K562 (cell line): Measurements from ENCODE around the gene FUT2. TPM values are rescaled to one million over a fixed set of nuclear protein-coding genes. Genes with fewer than 3 reads are reported as not detected.

ENCODE experiments used
- ATAC-seq: fragments of 200-7000 bp; cut with Tn5 transposase; 3 replicates; pipeline ENCODE4 v1.9.1; 2020; ENCODE audit warnings: moderate library complexity
- BruUV-seq: library from RNA; stranded (reverse); fragments of 400-500 nt; replicated peaks from 2 replicates; lab custom pipeline; 2021; lab: Mats Ljungman, UMichigan
- CTCF ChIA-PET: fragments of 300-600 bp; formaldehyde crosslinking; extraction: SDS; loops from one replicate; lab custom pipeline; 2021; ENCODE audit warnings: low intra/inter-chr PET ratio; lab: Yijun Ruan, JAX
- POLR2A ChIA-PET: fragments of 300-600, 350-650 bp; sonication (Branson Sonifier 250); formaldehyde crosslinking; extraction: SDS; loops from one replicate; lab custom pipeline; 2021; ENCODE audit warnings: antibody characterized with exemption, inconsistent platforms; lab: Yijun Ruan, JAX
- DNase-seq, 4 experiments: peaks; one replicate each; pipeline versions ENCODE4 v3.0.0 to v3.0.0-alpha.2; 2011 to 2018; ENCODE audit warnings: low spot score in 3 of 4, mixed read lengths in 3 of 4; ENCODE audit errors: extremely low read depth in 1 of 4
- FAIRE-seq: peaks from 2 replicates; lab custom pipeline; 2011; peaks lifted over from hg19 to GRCh38; lab: Jason Lieb, UNC
- H2AFZ ChIP-seq: 2 replicates; pipeline ENCODE4 v1.6.0; 2011; ENCODE audit warnings: low read depth, low read length, control low read depth, inconsistent platforms
- H3K27ac ChIP-seq: fragments of 200-600 bp; 3 replicates; pipeline ENCODE4 v1.8.0; 2011; ENCODE audit warnings: low read depth, mild to moderate bottlenecking, control low read depth, inconsistent platforms, low read length, moderate library complexity, mixed read lengths; ENCODE audit errors: extremely low read depth
- H3K27me3 ChIP-seq, 2 experiments: fragments of 300-600 bp in 1 of 2; 2 replicates in 1 of 2; 3 replicates in 1 of 2; pipeline versions ENCODE4 v1.6.0 to v1.8.0; 2011; ENCODE audit warnings: inconsistent platforms in 2 of 2, low read length in 2 of 2, mild to moderate bottlenecking in 1 of 2, mixed read lengths in 1 of 2, moderate library complexity in 1 of 2; ENCODE audit not compliant: control insufficient read depth in 2 of 2, insufficient read depth in 2 of 2
- H3K36me3 ChIP-seq: fragments of 300-600 bp; 3 replicates; pipeline ENCODE4 v1.8.0; 2011; ENCODE audit warnings: mild to moderate bottlenecking, low read length, inconsistent platforms; ENCODE audit not compliant: control insufficient read depth, insufficient read depth
- H3K4me1 ChIP-seq, 2 experiments: fragments of 200-600 bp in 1 of 2; replicated peaks in 1 of 2; 2 replicates in 1 of 2; 3 replicates in 1 of 2; pipeline versions ENCODE4 v1.5.1 to v1.8.0; 2011; ENCODE audit warnings: inconsistent platforms in 2 of 2, low read length in 2 of 2, mild to moderate bottlenecking in 1 of 2, mixed read lengths in 1 of 2, moderate library complexity in 1 of 2; ENCODE audit not compliant: control insufficient read depth in 2 of 2, insufficient read depth in 2 of 2
- H3K4me2 ChIP-seq: 2 replicates; pipeline ENCODE4 v1.6.1; 2011; ENCODE audit warnings: low read length, control low read depth, inconsistent platforms, mixed read lengths; ENCODE audit not compliant: insufficient read depth
- H3K4me3 ChIP-seq: fragments of 200-600 bp; sonication (generic), shearing (Covaris generic); 2 replicates; pipeline ENCODE4 v1.5.1; 2016; ENCODE audit warnings: control low read depth, inconsistent platforms
- H3K79me2 ChIP-seq: fragments of 200-600 bp; 3 replicates; pipeline ENCODE4 v1.8.0; 2011; ENCODE audit warnings: low read length, inconsistent platforms; ENCODE audit not compliant: control insufficient read depth, insufficient read depth
- H3K9ac ChIP-seq, 2 experiments: 2 replicates each; pipeline versions ENCODE4 v1.6.0 to v1.6.1; 2011; ENCODE audit warnings: low read depth in 2 of 2, low read length in 2 of 2, control low read depth in 1 of 2, inconsistent platforms in 1 of 2, mild to moderate bottlenecking in 1 of 2, mixed read lengths in 1 of 2; ENCODE audit not compliant: insufficient read depth in 1 of 2
- H3K9me1 ChIP-seq: one replicate; pipeline ENCODE4 v1.6.0; 2011; ENCODE audit warnings: inconsistent platforms, mild to moderate bottlenecking, low read length, moderate library complexity; ENCODE audit not compliant: control insufficient read depth, insufficient read depth
- H3K9me3 ChIP-seq: replicated peaks from 2 replicates; pipeline ENCODE4 v1.5.1; 2011; ENCODE audit warnings: low read depth, low read length, inconsistent platforms; ENCODE audit not compliant: control insufficient read depth, insufficient read depth
- H4K20me1 ChIP-seq: replicated peaks from 2 replicates; pipeline ENCODE4 v1.6.1; 2011; ENCODE audit warnings: low read length, inconsistent platforms, mixed read lengths; ENCODE audit not compliant: control insufficient read depth, insufficient read depth
- FOXK1 ChIP-seq: sonication (generic); formaldehyde crosslinking; IDR thresholded peaks from 2 replicates; pipeline ENCODE4 v1.8.0; 2022; ENCODE audit warnings: missing genetic modification reagents, mild to moderate bottlenecking, borderline replicate concordance
- MEF2D ChIP-seq: conservative IDR thresholded peaks from 2 replicates; pipeline ENCODE4 v1.6.1; 2016; ENCODE audit warnings: low read depth, missing genetic modification characterization, missing compliant biosample characterization
- PHB2 ChIP-seq: fragments of 450-650 bp; IDR thresholded peaks from 2 replicates; pipeline ENCODE4 v1.6.1; 2017; ENCODE audit warnings: low read depth
- PHTF2 ChIP-seq: fragments of 250-450 bp; sonication (Bioruptor Pico); IDR thresholded peaks from 2 replicates; pipeline ENCODE4 v1.5.0; 2021; ENCODE audit warnings: mild to moderate bottlenecking
- SMARCA5 ChIP-seq: fragments of 450-650 bp; IDR thresholded peaks from 2 replicates; pipeline ENCODE4 v1.6.1; 2016
- SUPT5H ChIP-seq: fragments of 450-650 bp; IDR thresholded peaks from 2 replicates; pipeline ENCODE4 v1.6.1; 2016
- ZNF165 ChIP-seq: fragments of 250-450 bp; sonication (Bioruptor Pico); IDR thresholded peaks from 2 replicates; pipeline ENCODE4 v1.4.0; 2020; ENCODE audit warnings: borderline replicate concordance
- ZNF551 ChIP-seq: fragments of 250-450 bp; sonication (Bioruptor Pico); IDR thresholded peaks from 2 replicates; pipeline ENCODE4 v1.5.0; 2021; ENCODE audit warnings: mild to moderate bottlenecking, moderate library complexity
- ZNF589 ChIP-seq: fragments of 200-800 bp; sonication (Bioruptor generic); IDR thresholded peaks from 2 replicates; pipeline ENCODE4 v1.6.1; 2016; ENCODE audit warnings: low read depth, missing genetic modification characterization, missing compliant biosample characterization
- ZNF696 ChIP-seq: fragments of 250-450 bp; sonication (Bioruptor Pico); conservative IDR thresholded peaks from 2 replicates; pipeline ENCODE4 v1.4.0; 2020; ENCODE audit warnings: mild to moderate bottlenecking, moderate library complexity
- ZNF707 ChIP-seq: fragments of 250-450 bp; sonication (Bioruptor Pico); conservative IDR thresholded peaks from 2 replicates; pipeline ENCODE4 v1.8.0; 2022; ENCODE audit warnings: inconsistent platforms, mild to moderate bottlenecking, moderate library complexity
- WGBS: fragments of 100-300 bp; shearing (Covaris generic); methylation state at CpG from one replicate; pipeline ENCODE4 v1.1.6; 2016; ENCODE audit warnings: low coverage, mixed read lengths; ENCODE audit not compliant: insufficient coverage; ENCODE audit errors: missing lambda C conversion rate; 5-methylcytosine and 5-hydroxymethylcytosine counted together
- in situ Hi-C: fragments of 300-500 bp; cut with MboI; formaldehyde crosslinking; loops from 4 replicates; pipeline ENCODE4 v1.15.0; 2018; ENCODE audit warnings: inconsistent platforms, mixed read lengths
- intact Hi-C: fragments of 100-400 bp; cut with micrococcal nuclease; formaldehyde crosslinking; loops from 2 replicates; pipeline ENCODE4 v1.14.2; 2022
- polyA plus RNA-seq, 8 experiments: library from polyadenylated mRNA; depleted of rRNA in 4 of 8; stranded (reverse) in 5 of 8; unstranded in 3 of 8; fragments of >200 nt; fragmentation: Nextera tagmentation in 2 of 8; fragmentation: Illumina TruSeq in 1 of 8; extraction: Ambion mirVana in 2 of 8; extraction: Trizol in 1 of 8; gene quantifications; 2 replicates each; pipeline versions ENCODE4 v1.2.1 to v1.2.3, GENCODE V29; 2011 to 2014; ENCODE audit warnings: inconsistent platforms in 1 of 8, missing spikeins in 1 of 8
- total RNA-seq, 7 experiments: library from RNA; depleted of rRNA in 6 of 7; stranded (reverse); fragments of >200 nt in 6 of 7; fragmentation: Illumina TruSeq in 2 of 7; extraction: Trizol in 2 of 7; gene quantifications; 2 replicates each; pipeline versions ENCODE4 v1.2.1 to v1.2.3, GENCODE V29; 2011 to 2021; ENCODE audit warnings: low replicate concordance in 1 of 7
- TF ChIP-seq, protein P1 (sequence below): conservative IDR thresholded peaks from 2 replicates; pipeline ENCODE4 v1.6.1; 2011; ENCODE audit warnings: low read depth, mild to moderate bottlenecking, low read length; ENCODE audit not compliant: control insufficient read depth
- TF ChIP-seq, protein P2 (sequence below), 3 experiments: IDR thresholded peaks in 2 of 3; conservative IDR thresholded peaks in 1 of 3; 2 replicates each; pipeline ENCODE4 v1.5.1; 2011 to 2012; ENCODE audit warnings: low read length in 3 of 3, mild to moderate bottlenecking in 3 of 3, control low read depth in 2 of 3, improper control_type of control experiment in 1 of 3, inconsistent platforms in 1 of 3, low read depth in 1 of 3, mixed read lengths in 1 of 3, moderate library complexity in 1 of 3; ENCODE audit not compliant: insufficient read depth in 2 of 3
- TF ChIP-seq, protein P3 (sequence below): fragments of 250-450 bp; sonication (Bioruptor Pico); IDR thresholded peaks from 2 replicates; pipeline ENCODE4 v1.5.0; 2020; ENCODE audit warnings: mild to moderate bottlenecking, borderline replicate concordance

Gene FUT2
- total and polyA plus RNA-seq, 9 of the 15 experiments (the other 6 are each of a cell fraction or from before 2014, with no cell fraction given): 0.03 to 0.04 TPM; not detected in 7

DNA sequence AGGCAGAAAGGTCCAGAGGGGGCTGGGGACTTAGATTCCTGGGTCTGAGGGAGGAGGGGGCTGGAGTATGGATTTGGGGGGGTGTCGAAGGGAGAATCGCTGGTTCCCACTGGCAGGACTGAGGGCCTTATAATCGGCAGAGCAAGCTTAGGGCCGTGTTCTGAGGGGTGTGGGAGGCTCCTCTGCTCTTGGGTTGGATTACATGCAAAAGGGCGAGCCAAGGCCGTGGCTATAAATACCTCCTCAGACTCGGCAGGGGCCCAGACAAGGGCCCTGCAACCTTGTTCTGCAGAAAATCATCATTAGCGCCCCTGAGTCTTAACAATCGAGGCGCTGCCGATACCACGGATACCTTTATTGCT lies 24.5 kb downstream of the FUT2 start (continued):
- TF ChIP-seq PHTF2 (CRISPR knock-in tag): no peak
- no peak for TF ChIP-seq ZNF589 (CRISPR knock-in tag)
- TF ChIP-seq ZNF707 (CRISPR knock-in tag): no peak
- TF ChIP-seq FOXK1 (CRISPR knock-in tag): no peak
- TF ChIP-seq, protein P1, sequence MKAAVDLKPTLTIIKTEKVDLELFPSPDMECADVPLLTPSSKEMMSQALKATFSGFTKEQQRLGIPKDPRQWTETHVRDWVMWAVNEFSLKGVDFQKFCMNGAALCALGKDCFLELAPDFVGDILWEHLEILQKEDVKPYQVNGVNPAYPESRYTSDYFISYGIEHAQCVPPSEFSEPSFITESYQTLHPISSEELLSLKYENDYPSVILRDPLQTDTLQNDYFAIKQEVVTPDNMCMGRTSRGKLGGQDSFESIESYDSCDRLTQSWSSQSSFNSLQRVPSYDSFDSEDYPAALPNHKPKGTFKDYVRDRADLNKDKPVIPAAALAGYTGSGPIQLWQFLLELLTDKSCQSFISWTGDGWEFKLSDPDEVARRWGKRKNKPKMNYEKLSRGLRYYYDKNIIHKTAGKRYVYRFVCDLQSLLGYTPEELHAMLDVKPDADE: 0 out of 2 replicates have a peak, but pooled peaks have one; percentile 38
- 0 out of 2 replicates have a peak, but pooled peaks have one; percentile 26 for TF ChIP-seq SUPT5H
- TF ChIP-seq MEF2D (tag): 0 out of 2 replicates have a peak, but pooled peaks have one; percentile 29

DNA sequence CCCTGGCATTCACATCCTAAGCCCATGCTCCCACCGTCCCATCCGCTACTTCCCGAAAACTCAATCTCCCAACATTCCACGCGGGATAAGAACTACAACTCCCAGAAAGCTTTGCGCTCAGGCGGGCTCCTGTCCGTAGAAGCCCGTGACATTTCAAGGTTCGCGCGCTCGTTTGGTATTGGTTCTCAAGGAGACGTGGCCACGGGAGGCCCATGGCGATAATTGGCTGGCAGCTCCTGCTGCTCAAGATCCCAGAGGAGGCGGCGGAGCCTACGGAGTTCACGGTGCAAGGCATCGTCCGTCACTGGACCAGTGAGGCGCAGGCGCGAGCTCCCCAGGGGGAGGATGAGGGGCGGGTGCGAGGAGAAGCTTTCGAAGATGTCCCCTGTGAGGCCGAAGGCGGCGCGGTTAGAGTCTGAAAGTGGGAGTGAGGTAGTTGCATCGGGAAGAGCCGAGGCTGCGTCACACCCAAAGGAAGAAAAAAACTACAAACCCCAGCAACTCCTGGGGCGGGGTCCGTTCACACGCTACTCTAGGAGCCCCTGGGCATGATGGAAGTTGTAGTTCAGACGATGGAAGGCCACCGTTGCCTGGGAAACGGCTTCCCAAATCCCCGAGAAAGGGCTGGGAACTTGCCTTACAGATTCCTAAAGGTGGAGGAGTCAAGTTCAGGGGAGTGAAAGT lies 25.0 kb downstream of the FUT2 start:
- H3K4me3 ChIP-seq: peak overlapping the region; percentile 54
- TF ChIP-seq ZNF551 (CRISPR knock-in tag): no peak
- TF ChIP-seq ZNF696: no peak
- TF ChIP-seq, protein P2, sequence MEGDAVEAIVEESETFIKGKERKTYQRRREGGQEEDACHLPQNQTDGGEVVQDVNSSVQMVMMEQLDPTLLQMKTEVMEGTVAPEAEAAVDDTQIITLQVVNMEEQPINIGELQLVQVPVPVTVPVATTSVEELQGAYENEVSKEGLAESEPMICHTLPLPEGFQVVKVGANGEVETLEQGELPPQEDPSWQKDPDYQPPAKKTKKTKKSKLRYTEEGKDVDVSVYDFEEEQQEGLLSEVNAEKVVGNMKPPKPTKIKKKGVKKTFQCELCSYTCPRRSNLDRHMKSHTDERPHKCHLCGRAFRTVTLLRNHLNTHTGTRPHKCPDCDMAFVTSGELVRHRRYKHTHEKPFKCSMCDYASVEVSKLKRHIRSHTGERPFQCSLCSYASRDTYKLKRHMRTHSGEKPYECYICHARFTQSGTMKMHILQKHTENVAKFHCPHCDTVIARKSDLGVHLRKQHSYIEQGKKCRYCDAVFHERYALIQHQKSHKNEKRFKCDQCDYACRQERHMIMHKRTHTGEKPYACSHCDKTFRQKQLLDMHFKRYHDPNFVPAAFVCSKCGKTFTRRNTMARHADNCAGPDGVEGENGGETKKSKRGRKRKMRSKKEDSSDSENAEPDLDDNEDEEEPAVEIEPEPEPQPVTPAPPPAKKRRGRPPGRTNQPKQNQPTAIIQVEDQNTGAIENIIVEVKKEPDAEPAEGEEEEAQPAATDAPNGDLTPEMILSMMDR (IDR thresholded peaks at IDR 0.05 in 2 of 3, conservative IDR thresholded peaks at IDR 0.05 in 1 of 3; ENCODE audit: insufficient read depth in 2 of 3, low read depth in 1 of 3, low read length in 3 of 3): 0 out of 6 replicates have a peak, but pooled peaks of 1 of the 3 experiments have one; percentile 10
- TF ChIP-seq PHB2: no peak
- TF ChIP-seq, protein P3, sequence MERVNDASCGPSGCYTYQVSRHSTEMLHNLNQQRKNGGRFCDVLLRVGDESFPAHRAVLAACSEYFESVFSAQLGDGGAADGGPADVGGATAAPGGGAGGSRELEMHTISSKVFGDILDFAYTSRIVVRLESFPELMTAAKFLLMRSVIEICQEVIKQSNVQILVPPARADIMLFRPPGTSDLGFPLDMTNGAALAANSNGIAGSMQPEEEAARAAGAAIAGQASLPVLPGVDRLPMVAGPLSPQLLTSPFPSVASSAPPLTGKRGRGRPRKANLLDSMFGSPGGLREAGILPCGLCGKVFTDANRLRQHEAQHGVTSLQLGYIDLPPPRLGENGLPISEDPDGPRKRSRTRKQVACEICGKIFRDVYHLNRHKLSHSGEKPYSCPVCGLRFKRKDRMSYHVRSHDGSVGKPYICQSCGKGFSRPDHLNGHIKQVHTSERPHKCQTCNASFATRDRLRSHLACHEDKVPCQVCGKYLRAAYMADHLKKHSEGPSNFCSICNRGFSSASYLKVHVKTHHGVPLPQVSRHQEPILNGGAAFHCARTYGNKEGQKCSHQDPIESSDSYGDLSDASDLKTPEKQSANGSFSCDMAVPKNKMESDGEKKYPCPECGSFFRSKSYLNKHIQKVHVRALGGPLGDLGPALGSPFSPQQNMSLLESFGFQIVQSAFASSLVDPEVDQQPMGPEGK (CRISPR knock-in tag): no peak
- TF ChIP-seq SMARCA5: no peak
- no peak for TF ChIP-seq ZNF165 (CRISPR knock-in tag)

More for the DNA sequence above, 25.0 kb downstream of the FUT2 start:
- Histone ChIP-seq H3K27me3 (no peaks in the 10 kb centered on the region), H3K36me3 (no peaks in the 10 kb centered on the region; the same call in 2 of the 3 replicates), H3K79me2 (no peaks in the 10 kb centered on the region), H3K4me2 (peak overlapping the region; percentile 84), H2AFZ (peak overlapping the region; percentile 98), H3K9me3 (no peaks in the 10 kb centered on the region), H3K9ac (peak overlapping the region; percentile 69 to 91), H3K27ac (peak overlapping the region; percentile 75), H3K9me1 (no peaks in the 10 kb centered on the region), H3K4me1 (peaks cover 14 to 54% of the 10 kb centered on the region in 2 experiments), H4K20me1 (no peaks in the 10 kb centered on the region)
- intact Hi-C loops: no loop called here
- POLR2A ChIA-PET: interaction anchor here (0.6 to 1.1 kb wide), 8 partner anchors 11 to 215 kb away, joined by 3 to 10 read pairs (median 3); partner anchors contain the start of gene SPHK2
- WGBS: under 1% methylated on average over 42 of the region's 42 CpGs
- peak; percentile 99 for FAIRE-seq
- ATAC-seq: peak; percentile 94
- peak; percentile 89 to 98 (median 93) for DNase-seq
- in situ Hi-C loops: no loop called here
- BruUV-seq: no TSS peak
- CTCF ChIA-PET: no interaction called here
